Epithelial cell of proximal tubule (primary cell): ENCODE data around the gene PRDX1. TPM values are rescaled to one million over a fixed set of nuclear protein-coding genes. Genes with fewer than 3 reads are reported as not detected.

Experiments
- DNase-seq: peaks from one replicate; pipeline ENCODE4 v3.0.0-alpha.2; 2011; ENCODE audit warnings: low read depth
- H3K4me3 ChIP-seq: 2 replicates; pipeline ENCODE4 v1.5.1; 2011; ENCODE audit warnings: low read depth, mild to moderate bottlenecking, low read length
- total RNA-seq: library from RNA; depleted of rRNA; stranded (reverse); fragments of >200 nt; gene quantifications from 2 replicates; pipeline ENCODE4 v1.2.3, GENCODE V29; 2015
- TF ChIP-seq, protein P1 (sequence below): conservative IDR thresholded peaks from 2 replicates; pipeline ENCODE4 v1.5.1; 2012; ENCODE audit warnings: low read depth, mild to moderate bottlenecking, low read length

The PRDX1 gene
- 824 and 1,060 TPM in 2 replicates for total RNA-seq

DNA sequence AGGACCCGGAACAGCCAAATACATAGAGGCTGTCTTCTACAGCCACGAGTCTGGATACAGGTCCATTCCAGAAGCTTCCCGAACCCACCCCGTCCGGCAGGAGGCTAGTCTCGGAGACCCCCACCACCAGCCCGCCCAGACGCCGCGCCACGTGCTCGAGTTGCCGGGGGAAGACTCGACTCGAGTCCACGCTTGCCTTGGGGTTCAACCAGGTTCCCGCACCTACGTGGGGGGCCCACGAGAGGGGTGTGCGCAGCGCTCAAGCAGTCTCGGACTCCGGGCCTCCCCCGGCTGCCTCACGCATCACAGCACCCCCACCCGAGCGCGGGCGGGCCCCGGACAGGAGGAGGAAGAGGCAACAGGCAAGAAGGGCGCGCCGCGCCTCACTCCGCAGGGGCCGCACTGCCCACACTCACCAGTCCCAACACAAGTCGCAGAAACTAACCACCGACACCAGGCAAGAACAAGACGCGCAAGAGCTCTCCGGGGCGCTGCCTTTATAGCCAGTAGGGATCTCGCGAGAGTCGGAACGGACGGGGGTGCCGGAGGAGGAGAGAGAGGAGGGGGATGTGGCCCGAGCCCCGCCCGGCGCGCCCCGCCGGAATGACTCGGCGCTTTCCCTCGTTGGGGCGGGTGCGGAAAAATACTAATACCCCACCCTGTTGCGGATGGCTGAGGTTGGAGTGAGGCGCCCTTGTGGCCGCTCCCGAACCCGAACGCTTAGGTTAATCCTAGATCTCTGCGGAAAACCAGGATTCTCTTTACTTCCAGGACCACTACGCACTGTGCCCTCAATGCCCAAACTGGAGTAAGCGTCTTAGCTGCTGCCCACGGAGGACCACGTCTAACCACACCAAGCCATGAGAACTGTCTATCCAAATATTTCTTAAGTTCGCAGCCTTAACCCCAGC, at the start of gene PRDX1:
TSS of gene PRDX1 (minus strand) at position 472 of the 911 bp plus-strand sequence. CDS start 2,841 bp downstream, outside the sequence.
- DNase-seq, result no peak
- H3K4me3 ChIP-seq, result peak within 1 kb of the TSS; percentile 81
- TF ChIP-seq, protein P1, sequence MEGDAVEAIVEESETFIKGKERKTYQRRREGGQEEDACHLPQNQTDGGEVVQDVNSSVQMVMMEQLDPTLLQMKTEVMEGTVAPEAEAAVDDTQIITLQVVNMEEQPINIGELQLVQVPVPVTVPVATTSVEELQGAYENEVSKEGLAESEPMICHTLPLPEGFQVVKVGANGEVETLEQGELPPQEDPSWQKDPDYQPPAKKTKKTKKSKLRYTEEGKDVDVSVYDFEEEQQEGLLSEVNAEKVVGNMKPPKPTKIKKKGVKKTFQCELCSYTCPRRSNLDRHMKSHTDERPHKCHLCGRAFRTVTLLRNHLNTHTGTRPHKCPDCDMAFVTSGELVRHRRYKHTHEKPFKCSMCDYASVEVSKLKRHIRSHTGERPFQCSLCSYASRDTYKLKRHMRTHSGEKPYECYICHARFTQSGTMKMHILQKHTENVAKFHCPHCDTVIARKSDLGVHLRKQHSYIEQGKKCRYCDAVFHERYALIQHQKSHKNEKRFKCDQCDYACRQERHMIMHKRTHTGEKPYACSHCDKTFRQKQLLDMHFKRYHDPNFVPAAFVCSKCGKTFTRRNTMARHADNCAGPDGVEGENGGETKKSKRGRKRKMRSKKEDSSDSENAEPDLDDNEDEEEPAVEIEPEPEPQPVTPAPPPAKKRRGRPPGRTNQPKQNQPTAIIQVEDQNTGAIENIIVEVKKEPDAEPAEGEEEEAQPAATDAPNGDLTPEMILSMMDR, result peak; percentile 8

DNA sequence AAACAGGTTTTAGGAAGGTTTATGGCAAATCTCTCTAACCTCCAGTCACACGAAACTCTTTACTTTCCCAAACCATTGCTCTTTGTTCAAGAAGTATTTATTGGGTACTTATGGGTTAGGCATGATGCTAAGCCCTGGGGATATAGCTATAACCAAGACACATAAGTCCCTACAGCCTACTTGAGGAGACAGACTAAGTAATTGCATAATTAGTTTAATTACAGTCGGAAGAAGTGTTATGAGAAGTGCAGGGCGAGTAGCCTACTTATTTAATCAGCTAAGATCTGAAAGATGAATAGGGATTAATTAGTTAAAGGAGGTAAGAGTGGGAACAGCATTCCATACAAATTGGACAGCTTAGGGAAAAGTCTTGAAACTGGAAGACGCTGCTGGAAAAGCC, 48.9 kb upstream of the PRDX1 start:
- TF ChIP-seq, protein P1, result no peak
- DNase-seq, result no peak
- no peak overlapping the region for H3K4me3 ChIP-seq

- peak; percentile 32 for DNase-seq
- H3K4me3 ChIP-seq, result no peak overlapping the region
- TF ChIP-seq, protein P1, result peak; percentile 99
Measured at GRCh38 chr1:45569962-45570581, 48.4 kb upstream of the PRDX1 start.

- TF ChIP-seq, protein P1, result no peak
- H3K4me3 ChIP-seq, result no peak overlapping the region
- DNase-seq, result no peak
Measured at GRCh38 chr1:45569571-45569961, 47.9 kb upstream of the PRDX1 start.

DNA sequence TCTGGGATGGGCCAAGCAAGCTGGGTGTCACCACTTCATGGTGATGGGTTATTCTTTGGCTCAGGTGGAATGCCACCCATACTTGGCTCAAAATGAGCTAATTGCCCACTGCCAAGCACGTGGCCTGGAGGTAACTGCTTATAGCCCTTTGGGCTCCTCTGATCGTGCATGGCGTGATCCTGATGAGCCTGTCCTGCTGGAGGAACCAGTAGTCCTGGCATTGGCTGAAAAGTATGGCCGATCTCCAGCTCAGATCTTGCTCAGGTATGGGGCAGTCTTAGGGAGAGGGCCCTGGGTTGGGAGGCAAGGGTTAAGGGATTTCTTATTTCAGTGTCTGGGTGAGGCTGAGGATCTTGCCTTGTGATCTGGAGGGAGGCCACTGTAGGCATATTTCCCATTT, 46.7 kb upstream of the PRDX1 start:
- no peak overlapping the region for H3K4me3 ChIP-seq
- no peak for DNase-seq
- TF ChIP-seq, protein P1, result no peak

DNA sequence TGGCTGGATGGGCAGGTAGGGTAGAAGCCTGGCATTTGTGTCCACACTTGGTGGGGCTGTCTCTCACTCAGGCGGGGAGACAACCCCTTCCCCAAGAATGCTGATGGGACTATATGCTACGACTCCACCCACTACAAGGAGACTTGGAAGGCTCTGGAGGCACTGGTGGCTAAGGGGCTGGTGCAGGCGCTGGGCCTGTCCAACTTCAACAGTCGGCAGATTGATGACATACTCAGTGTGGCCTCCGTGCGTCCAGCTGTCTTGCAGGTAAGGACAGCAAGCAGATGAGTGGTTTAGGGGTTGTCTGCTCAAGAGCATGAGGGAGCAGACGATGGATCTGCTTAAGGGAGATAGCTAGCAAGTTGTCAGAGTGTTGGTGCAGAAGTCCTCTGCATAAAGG, 46.2 kb upstream of the PRDX1 start:
- TF ChIP-seq, protein P1, result no peak
- no peak overlapping the region for H3K4me3 ChIP-seq
- DNase-seq, result no peak
